IMR-90 (cell line): ENCODE measurements around the gene HEBP1. TPM values are rescaled to one million over a fixed set of nuclear protein-coding genes. Genes with fewer than 3 reads are reported as not detected.
A peak's percentile ranks its signal among the peaks of the same experiment; 100 is the strongest.

Experiments used
- ATAC-seq: fragments of 200-7000 bp; cut with Tn5 transposase; 2 replicates; pipeline ENCODE4 v1.9.1; 2020; ENCODE audit warnings: low read depth, mild to moderate bottlenecking, moderate library complexity
- BruUV-seq: library from RNA; stranded (reverse); fragments of 400-500 nt; replicated peaks from 2 replicates; lab custom pipeline; 2021; lab: Mats Ljungman, UMichigan
- CTCF ChIA-PET: fragments of 300-600 bp; formaldehyde crosslinking; extraction: SDS; loops from one replicate; lab custom pipeline; 2021; ENCODE audit warnings: antibody characterized with exemption; lab: Yijun Ruan, JAX
- POLR2A ChIA-PET: fragments of 300-600 bp; sonication (Branson Sonifier 250); formaldehyde crosslinking; loops from one replicate; lab custom pipeline; 2022; ENCODE audit warnings: antibody characterized with exemption; ENCODE audit not compliant: unreplicated experiment; lab: Charles Lee
- DNase-seq: peaks from one replicate; pipeline ENCODE4 v3.0.0; 2013
- H2AFZ ChIP-seq: replicated peaks from 2 replicates; pipeline ENCODE3; 2013; ENCODE audit warnings: low read length, mild to moderate bottlenecking; ENCODE audit not compliant: poor library complexity
- H2AK5ac ChIP-seq: 2 replicates; pipeline ENCODE4 v1.6.1; 2013; ENCODE audit warnings: low read depth, low read length, inconsistent platforms
- H2AK9ac ChIP-seq: replicated peaks from 2 replicates; pipeline ENCODE3; 2013; ENCODE audit warnings: mild to moderate bottlenecking, low read depth, low read length, moderate library complexity; ENCODE audit not compliant: poor library complexity
- H2BK120ac ChIP-seq: 2 replicates; pipeline ENCODE4 v1.6.1; 2013; ENCODE audit warnings: low read depth, low read length, inconsistent platforms
- H2BK15ac ChIP-seq: 3 replicates; pipeline ENCODE4 v1.6.1; 2013; ENCODE audit warnings: low read depth, low read length, inconsistent platforms
- H2BK20ac ChIP-seq: 2 replicates; pipeline ENCODE4 v1.6.1; 2013; ENCODE audit warnings: low read depth, mild to moderate bottlenecking, inconsistent platforms, low read length, moderate library complexity
- H2BK5ac ChIP-seq: 2 replicates; pipeline ENCODE4 v1.6.1; 2013; ENCODE audit warnings: mild to moderate bottlenecking, low read depth, low read length, inconsistent platforms; ENCODE audit not compliant: poor library complexity, severe bottlenecking
- H3K14ac ChIP-seq: replicated peaks from 2 replicates; pipeline ENCODE4 v1.6.1; 2013; ENCODE audit warnings: low read depth, low read length, inconsistent platforms
- H3K18ac ChIP-seq: 2 replicates; pipeline ENCODE4 v1.6.1; 2013; ENCODE audit warnings: low read depth, low read length, control low read depth
- H3K23ac ChIP-seq: 2 replicates; pipeline ENCODE4 v1.6.1; 2013; ENCODE audit warnings: low read depth, low read length, inconsistent platforms
- H3K27ac ChIP-seq: 2 replicates; pipeline ENCODE4 v1.5.1; 2013; ENCODE audit warnings: mild to moderate bottlenecking, control low read depth, low read length; ENCODE audit not compliant: insufficient read depth
- H3K27me3 ChIP-seq: 2 replicates; pipeline ENCODE4 v1.6.1; 2013; ENCODE audit warnings: low read length; ENCODE audit not compliant: control insufficient read depth, insufficient read depth
- H3K36me3 ChIP-seq: 2 replicates; pipeline ENCODE4 v1.6.1; 2013; ENCODE audit warnings: low read length, mixed read lengths; ENCODE audit not compliant: control insufficient read depth, insufficient read depth
- H3K4ac ChIP-seq: 2 replicates; pipeline ENCODE4 v1.6.1; 2013; ENCODE audit warnings: low read depth, low read length, inconsistent platforms
- H3K4me1 ChIP-seq: 2 replicates; pipeline ENCODE4 v1.6.1; 2013; ENCODE audit warnings: low read length, mixed read lengths; ENCODE audit not compliant: control insufficient read depth, insufficient read depth
- H3K4me2 ChIP-seq: 2 replicates; pipeline ENCODE4 v1.6.1; 2013; ENCODE audit warnings: low read depth, mild to moderate bottlenecking, control low read depth, low read length, moderate library complexity
- H3K4me3 ChIP-seq: 2 replicates; pipeline ENCODE4 v1.5.1; 2013; ENCODE audit warnings: low read depth, mild to moderate bottlenecking, control low read depth, low read length, moderate library complexity; ENCODE audit not compliant: insufficient read depth
- H3K56ac ChIP-seq: 2 replicates; pipeline ENCODE4 v1.6.1; 2013; ENCODE audit warnings: low read length, inconsistent platforms; ENCODE audit not compliant: insufficient read depth; ENCODE audit errors: extremely low read depth
- H3K79me1 ChIP-seq, 2 experiments: 2 replicates each; pipeline ENCODE4 v1.6.1; 2013; ENCODE audit warnings: low read length in 2 of 2, inconsistent platforms in 1 of 2, low read depth in 1 of 2
- H3K9ac ChIP-seq: 2 replicates; pipeline ENCODE4 v1.6.1; 2013; ENCODE audit warnings: low read depth, low read length, control low read depth
- H3K9me1 ChIP-seq: 2 replicates; pipeline ENCODE4 v1.6.1; 2013; ENCODE audit warnings: low read length, inconsistent platforms; ENCODE audit not compliant: insufficient read depth
- H3K9me3 ChIP-seq: 2 replicates; pipeline ENCODE4 v1.6.1; 2013; ENCODE audit warnings: low read length; ENCODE audit not compliant: control insufficient read depth, insufficient read depth
- H4K20me1 ChIP-seq: 2 replicates; pipeline ENCODE4 v1.6.1; 2013; ENCODE audit warnings: low read length, inconsistent platforms; ENCODE audit not compliant: insufficient read depth
- H4K5ac ChIP-seq: 2 replicates; pipeline ENCODE4 v1.6.1; 2013; ENCODE audit warnings: mild to moderate bottlenecking, low read depth, low read length, control low read depth
- H4K8ac ChIP-seq, 2 experiments: 2 replicates each; pipeline ENCODE4 v1.6.1; 2013; ENCODE audit warnings: low read depth in 2 of 2, low read length in 2 of 2, control low read depth in 1 of 2, inconsistent platforms in 1 of 2
- H4K91ac ChIP-seq: 2 replicates; pipeline ENCODE4 v1.6.1; 2013; ENCODE audit warnings: low read depth, low read length, inconsistent platforms; ENCODE audit not compliant: insufficient read depth
- BHLHE40 ChIP-seq: fragments of 150-350 bp; IDR thresholded peaks from 2 replicates; pipeline ENCODE4 v1.6.1; 2016; ENCODE audit warnings: mild to moderate bottlenecking, low read depth, low read length
- CEBPB ChIP-seq: IDR thresholded peaks from 2 replicates; pipeline ENCODE4 v1.6.1; 2012; ENCODE audit warnings: low read depth, low read length, improper control_type of control experiment
- NFE2L2 ChIP-seq: fragments of 150-350 bp; IDR thresholded peaks from 2 replicates; pipeline ENCODE4 v1.6.1; 2016; ENCODE audit warnings: low read depth, mild to moderate bottlenecking, low read length
- RCOR1 ChIP-seq: IDR thresholded peaks from 2 replicates; pipeline ENCODE4 v1.6.1; 2012; ENCODE audit warnings: mild to moderate bottlenecking, low read length, improper control_type of control experiment; ENCODE audit not compliant: insufficient replicate concordance
- WGBS, 2 experiments: methylation state at CpG; one replicate each; pipeline versions ENCODE4 v1.1.5 to v1.1.7; 2013; ENCODE audit warnings: missing lambda C conversion rate in 2 of 2; ENCODE audit not compliant: insufficient read length in 1 of 2; ENCODE audit errors: extremely low coverage in 2 of 2; 5-methylcytosine and 5-hydroxymethylcytosine counted together
- dilution Hi-C: fragments of 300-500 bp; cut with HindIII; formaldehyde crosslinking; loops from one replicate; pipeline ENCODE4 v1.14.3; 2018; ENCODE audit warnings: low sequenced_read_pairs; ENCODE audit not compliant: unreplicated experiment
- in situ Hi-C: fragments of 300-500 bp; cut with MboI; formaldehyde crosslinking; loops from 3 replicates; pipeline ENCODE4 v1.14.3; 2019; ENCODE audit warnings: low sequenced_read_pairs, inconsistent platforms, mixed read lengths
- intact Hi-C: fragments of 100-400 bp; cut with micrococcal nuclease; formaldehyde crosslinking; loops from 2 replicates; pipeline ENCODE4 v1.10.0; 2022
- polyA plus RNA-seq, 3 experiments: library from polyadenylated mRNA; depleted of rRNA; stranded (reverse); fragments of >200 nt; gene quantifications; 2 replicates each; pipeline ENCODE4 v1.2.3, GENCODE V29; 2012; ENCODE audit warnings: low replicate concordance in 1 of 3
- total RNA-seq: library from RNA; depleted of rRNA; stranded (reverse); fragments of >200 nt; gene quantifications from 2 replicates; pipeline ENCODE4 v1.2.3, GENCODE V29; 2012
- TF ChIP-seq, protein P1 (sequence below): conservative IDR thresholded peaks from 2 replicates; pipeline ENCODE4 v1.5.1; 2012; ENCODE audit warnings: mild to moderate bottlenecking, low read depth, low read length, improper control_type of control experiment
- TF ChIP-seq, protein P2 (sequence below): fragments of 150-350 bp; IDR thresholded peaks from 2 replicates; pipeline ENCODE4 v1.6.1; 2017; ENCODE audit warnings: mild to moderate bottlenecking, antibody characterized with exemption, low read length, low read depth

HEBP1 gene
- total and polyA plus RNA-seq, 2 of the 4 experiments (the other 2 are of a cell fraction), result 18.8 to 49.2 TPM

DNA sequence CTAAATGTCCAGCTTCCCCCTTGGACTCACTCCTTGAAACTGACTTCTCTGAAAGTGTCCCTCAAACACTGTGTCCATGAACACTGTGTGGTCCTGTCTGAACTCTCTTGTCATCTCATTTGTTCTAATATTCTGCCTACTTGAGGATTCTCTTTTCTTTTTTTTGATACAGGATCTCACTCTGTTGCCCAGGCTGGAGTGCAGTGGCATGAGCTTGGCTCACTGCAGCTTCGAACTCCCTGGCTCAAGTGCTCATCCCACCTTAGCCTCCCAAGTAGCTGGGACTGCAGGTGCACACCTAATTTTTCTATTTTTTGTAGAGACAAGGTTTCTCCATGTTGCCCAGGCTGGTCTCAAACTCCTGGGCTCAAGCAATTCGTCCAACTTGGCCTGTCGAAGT is 4.9 kb upstream of the HEBP1 start:
- no peaks in the 10 kb centered on the region for H3K9me3 ChIP-seq
- no peak overlapping the region for H2BK5ac ChIP-seq
- dilution Hi-C loops (no loop called here), intact Hi-C loops (loop anchor here (5.0 kb wide), 1 partner anchor 207 kb away; no protein-coding TSS in a partner anchor), in situ Hi-C loops (loop anchor here (10.0 kb wide), 1 partner anchor 220 kb away; no protein-coding TSS in a partner anchor)
- peaks cover 23% of the 10 kb centered on the region for H3K9me1 ChIP-seq
- 0 out of 3 replicates have a peak overlapping the region, but pooled peaks have one; percentile 11 for H2BK15ac ChIP-seq
- 0 out of 2 replicates have a peak overlapping the region, but pooled peaks have one; percentile 3 for H3K14ac ChIP-seq
- ChIA-PET POLR2A (no interaction called here), CTCF (interaction anchor here (0.8 kb wide), 1 partner anchor 251 kb away, joined by 3 read pairs; no protein-coding TSS in a partner anchor)
- H4K20me1 ChIP-seq, result peaks cover 3% of the 10 kb centered on the region; the same call in 1 of the 2 replicates
- H4K5ac ChIP-seq, result no peak overlapping the region
- H3K27ac ChIP-seq, result no peak overlapping the region
- no peak overlapping the region for H3K18ac ChIP-seq
- H3K23ac ChIP-seq, result no peak overlapping the region
- no peak for TF ChIP-seq CEBPB
- TF ChIP-seq, protein P1, sequence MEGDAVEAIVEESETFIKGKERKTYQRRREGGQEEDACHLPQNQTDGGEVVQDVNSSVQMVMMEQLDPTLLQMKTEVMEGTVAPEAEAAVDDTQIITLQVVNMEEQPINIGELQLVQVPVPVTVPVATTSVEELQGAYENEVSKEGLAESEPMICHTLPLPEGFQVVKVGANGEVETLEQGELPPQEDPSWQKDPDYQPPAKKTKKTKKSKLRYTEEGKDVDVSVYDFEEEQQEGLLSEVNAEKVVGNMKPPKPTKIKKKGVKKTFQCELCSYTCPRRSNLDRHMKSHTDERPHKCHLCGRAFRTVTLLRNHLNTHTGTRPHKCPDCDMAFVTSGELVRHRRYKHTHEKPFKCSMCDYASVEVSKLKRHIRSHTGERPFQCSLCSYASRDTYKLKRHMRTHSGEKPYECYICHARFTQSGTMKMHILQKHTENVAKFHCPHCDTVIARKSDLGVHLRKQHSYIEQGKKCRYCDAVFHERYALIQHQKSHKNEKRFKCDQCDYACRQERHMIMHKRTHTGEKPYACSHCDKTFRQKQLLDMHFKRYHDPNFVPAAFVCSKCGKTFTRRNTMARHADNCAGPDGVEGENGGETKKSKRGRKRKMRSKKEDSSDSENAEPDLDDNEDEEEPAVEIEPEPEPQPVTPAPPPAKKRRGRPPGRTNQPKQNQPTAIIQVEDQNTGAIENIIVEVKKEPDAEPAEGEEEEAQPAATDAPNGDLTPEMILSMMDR, result no peak
- TF ChIP-seq, protein P2, sequence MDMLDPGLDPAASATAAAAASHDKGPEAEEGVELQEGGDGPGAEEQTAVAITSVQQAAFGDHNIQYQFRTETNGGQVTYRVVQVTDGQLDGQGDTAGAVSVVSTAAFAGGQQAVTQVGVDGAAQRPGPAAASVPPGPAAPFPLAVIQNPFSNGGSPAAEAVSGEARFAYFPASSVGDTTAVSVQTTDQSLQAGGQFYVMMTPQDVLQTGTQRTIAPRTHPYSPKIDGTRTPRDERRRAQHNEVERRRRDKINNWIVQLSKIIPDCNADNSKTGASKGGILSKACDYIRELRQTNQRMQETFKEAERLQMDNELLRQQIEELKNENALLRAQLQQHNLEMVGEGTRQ, result no peak
- no peak for TF ChIP-seq BHLHE40
- no peak for TF ChIP-seq RCOR1
- TF ChIP-seq NFE2L2, result no peak
- BruUV-seq, result no TSS peak
- 0 out of 2 replicates have a peak overlapping the region, but pooled peaks have one; percentile 13 for H2BK20ac ChIP-seq
- H3K4me1 ChIP-seq, result peaks cover 18% of the 10 kb centered on the region
- H2AK9ac ChIP-seq, result no peak overlapping the region
- no peak overlapping the region for H4K8ac ChIP-seq
- no peak overlapping the region for H3K56ac ChIP-seq
- H3K4me3 ChIP-seq, result no peak overlapping the region
- ATAC-seq (no peak), DNase-seq (no peak)
- H2BK120ac ChIP-seq, result no peak overlapping the region
- no peaks in the 10 kb centered on the region for H3K36me3 ChIP-seq
- H3K79me1 ChIP-seq, result peaks cover 7 to 29% of the 10 kb centered on the region in 2 experiments
- no peaks in the 10 kb centered on the region for H3K27me3 ChIP-seq
- H4K91ac ChIP-seq, result 0 out of 2 replicates have a peak overlapping the region, but pooled peaks have one; percentile 2
- no peak overlapping the region; the same call in 1 of the 2 replicates for H3K4ac ChIP-seq
- H3K4me2 ChIP-seq, result no peak overlapping the region
- no peak overlapping the region for H2AK5ac ChIP-seq
- H2AFZ ChIP-seq, result no peak overlapping the region
- no peak overlapping the region for H3K9ac ChIP-seq
- no CpG with 5 or more reads among the region's 3 CpGs for WGBS, 2 experiments
